ENCODE measurements around the gene ST6GALNAC4.
A peak's percentile ranks its signal among the peaks of the same experiment; 100 is the strongest.

The ST6GALNAC4 gene

DNA sequence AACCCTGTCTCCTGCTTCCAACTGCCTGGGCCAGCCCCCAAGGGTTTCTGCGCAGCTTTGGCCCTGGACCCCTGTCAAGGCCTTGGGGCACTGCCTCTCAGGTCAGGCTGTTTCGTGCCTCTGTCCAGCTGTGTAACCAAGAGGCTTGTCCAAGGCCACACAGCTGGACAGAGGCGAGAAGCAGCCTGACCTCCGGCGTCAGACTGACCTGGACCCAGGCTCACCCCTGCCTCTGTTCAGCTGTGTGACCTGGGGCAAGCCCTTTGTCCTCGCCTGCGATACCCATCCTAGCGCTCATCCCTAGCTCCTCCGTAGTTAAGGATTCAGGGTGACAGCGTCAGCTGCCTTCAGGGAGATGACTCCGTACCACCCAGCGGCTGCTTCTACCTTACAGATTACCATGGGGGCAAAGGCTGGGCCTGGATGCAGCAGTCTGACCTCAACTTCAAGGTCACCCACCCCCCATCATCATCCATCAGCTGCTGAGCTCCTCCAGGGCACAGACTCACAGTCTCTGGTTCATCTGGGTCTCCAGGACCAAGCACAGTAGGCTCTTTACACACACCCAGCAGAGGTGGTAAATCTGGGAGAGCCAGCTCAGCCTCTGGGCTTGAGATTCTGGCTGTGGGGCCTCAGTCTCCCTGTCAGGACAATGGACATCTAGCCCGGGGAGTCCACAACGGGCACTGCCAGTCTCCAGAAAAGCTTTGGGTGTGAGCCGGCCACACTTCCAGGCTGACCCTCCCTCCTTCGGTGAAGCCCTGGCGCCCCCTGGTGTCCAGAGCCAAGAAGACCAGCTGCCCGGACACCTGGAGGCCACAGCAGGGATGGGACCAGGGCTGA lies 47.3 kb downstream of the ST6GALNAC4 start:
- DNase-seq: peak; percentile 55

DNA sequence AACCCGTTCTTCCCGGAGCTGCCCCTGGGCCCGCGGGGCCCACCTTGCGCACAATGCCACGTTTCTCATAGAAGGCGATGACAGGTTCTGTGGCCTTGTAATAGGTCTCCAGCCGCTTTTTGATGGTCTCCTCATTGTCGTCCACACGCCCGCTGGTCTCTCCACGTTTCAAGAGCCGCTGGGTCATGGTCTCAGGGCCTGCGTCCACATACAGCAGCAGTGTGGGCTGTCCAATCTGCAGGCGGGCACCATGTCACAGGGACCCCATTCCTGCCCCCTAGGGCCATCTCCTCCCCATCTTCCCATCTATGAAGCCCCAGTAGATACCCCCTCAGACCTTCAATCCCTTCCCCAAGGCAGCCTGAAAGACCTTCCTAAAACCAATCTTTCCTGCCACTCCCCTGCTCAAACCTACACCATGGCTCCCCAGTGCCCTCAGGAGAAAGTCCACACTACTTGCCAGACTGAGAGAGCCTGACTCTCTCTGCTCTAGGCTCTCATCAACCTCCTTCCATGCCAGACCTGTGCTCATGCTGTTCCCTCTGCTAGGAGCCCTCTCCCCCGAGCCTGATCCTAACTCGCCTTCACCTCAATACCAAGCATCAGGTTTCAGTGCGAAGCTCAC lies 48.5 kb downstream of the ST6GALNAC4 start:
- DNase-seq: no peak

DNA sequence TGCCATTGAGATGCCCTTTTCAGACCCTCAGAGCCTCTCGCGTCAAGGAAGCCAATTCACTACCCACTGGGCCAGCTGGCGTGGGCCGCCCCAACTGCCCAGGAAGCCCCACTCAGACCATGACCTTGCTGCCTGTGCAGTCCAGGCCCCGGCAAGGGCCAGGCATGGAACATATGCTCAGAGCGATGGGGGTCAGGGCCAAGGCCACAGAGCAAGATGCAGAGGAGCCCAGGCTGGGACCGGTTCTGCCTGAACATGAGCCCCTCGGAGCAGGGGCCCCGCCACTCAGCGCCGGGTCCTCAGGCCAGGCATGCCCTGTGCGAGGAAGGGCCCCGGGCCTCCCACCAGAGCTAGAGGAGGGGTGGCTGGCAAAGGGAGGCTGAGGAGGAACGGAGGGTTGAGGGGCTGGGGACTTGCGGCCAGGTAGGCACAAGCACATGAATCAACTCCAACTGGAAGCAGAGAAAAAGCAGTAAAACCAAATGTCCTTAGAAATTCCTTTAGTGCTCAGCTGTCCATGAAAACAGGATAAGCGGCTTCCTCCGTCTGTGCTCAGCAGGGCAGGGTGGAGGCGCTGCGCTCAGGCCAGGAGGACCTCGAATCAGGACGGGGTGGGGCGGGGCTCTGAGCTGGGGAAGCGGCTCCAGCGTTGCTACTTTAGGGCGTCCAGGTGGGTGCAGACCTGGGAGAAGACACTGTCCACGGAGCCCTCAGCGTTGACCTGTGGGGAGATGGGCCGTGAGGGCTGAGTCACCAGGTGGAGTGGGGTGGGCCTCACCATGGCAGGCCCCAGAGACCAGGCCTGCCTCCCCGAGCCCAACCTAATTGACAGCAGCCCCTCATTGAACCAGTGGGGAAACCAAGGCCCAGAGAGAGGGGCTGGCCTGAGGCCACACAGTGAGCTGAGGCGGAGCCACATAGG lies 49.2 kb downstream of the ST6GALNAC4 start:
- DNase-seq: no peak

DNA sequence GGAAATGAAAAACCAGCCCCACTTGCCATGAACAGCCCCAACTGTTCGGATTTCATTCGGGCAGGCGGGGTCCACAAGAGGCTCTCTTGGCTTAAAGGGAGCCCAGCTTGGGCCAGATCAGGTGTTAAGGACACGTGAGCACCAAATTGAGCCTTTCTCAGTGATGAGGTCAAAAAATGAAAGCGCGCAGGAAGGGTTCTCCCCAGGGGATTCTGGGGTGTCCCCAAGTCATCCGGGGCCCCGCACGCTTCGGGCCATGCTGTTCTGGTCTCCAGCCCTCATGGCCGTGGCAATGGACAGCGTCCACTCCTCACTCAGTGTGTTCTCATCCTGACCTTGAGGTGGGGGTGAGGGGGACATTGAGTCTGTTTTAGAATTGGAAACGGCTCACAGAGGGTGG lies 50.3 kb downstream of the ST6GALNAC4 start:
- no peak for DNase-seq

DNA sequence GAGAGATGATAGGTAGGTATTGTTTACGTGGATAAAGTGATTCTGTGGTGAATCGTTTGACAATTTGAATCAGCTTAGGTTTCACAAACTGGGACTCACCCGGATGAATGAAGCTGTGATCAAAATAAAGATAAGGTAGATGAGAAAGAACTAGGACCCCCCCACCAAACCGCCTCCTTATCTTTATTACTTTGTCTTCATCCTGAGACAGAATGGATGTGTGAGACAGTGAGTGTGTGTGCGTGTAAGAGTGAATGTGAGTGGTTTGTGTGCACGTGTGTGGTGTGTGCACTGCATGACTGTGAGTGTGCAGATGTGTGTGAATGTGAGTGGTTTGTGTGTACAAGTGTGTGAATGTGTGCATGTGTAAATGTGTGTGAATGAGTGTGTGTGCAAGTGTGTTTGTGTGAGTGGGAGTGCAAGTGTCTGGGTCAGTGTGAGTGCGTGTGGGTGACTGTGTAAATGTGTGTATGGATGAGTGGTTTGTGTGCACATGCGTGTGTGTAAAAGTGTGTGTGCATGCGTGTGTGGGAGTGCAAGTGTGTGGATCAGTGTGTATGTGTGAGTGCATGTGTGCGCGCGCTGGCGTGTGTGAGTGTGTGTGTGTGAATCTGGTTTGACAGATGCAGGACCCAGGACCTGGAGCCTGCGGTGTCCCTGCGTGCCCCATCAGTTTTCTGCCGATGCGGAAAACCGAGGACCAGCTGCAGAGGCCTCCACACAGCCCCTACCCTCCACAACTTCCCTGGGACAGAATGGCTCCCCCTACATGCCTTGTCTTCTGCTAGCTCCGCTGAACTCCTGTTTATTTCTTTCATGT lies 51.0 kb downstream of the ST6GALNAC4 start:
- no peak for DNase-seq

DNA sequence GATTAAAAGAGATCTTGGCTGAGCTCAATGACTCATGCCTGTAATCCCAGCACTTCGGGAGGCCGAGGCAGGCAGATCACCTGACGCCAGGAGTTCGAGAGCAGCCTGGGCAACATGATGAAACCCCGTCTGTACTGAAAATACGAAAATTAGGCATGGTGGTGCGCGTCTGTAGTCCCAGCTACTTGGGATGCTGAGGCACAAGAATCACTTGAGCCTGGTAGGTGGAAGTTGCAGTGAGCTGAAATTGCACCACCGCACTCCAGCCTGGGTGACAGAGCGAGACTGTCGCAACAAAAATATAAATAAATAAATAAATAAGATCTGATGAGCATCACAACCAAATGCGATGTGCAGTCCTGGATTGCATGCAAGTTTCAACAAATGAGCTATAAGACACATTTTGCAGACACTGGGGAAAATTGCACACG lies 53.6 kb downstream of the ST6GALNAC4 start:
- DNase-seq: no peak

DNA sequence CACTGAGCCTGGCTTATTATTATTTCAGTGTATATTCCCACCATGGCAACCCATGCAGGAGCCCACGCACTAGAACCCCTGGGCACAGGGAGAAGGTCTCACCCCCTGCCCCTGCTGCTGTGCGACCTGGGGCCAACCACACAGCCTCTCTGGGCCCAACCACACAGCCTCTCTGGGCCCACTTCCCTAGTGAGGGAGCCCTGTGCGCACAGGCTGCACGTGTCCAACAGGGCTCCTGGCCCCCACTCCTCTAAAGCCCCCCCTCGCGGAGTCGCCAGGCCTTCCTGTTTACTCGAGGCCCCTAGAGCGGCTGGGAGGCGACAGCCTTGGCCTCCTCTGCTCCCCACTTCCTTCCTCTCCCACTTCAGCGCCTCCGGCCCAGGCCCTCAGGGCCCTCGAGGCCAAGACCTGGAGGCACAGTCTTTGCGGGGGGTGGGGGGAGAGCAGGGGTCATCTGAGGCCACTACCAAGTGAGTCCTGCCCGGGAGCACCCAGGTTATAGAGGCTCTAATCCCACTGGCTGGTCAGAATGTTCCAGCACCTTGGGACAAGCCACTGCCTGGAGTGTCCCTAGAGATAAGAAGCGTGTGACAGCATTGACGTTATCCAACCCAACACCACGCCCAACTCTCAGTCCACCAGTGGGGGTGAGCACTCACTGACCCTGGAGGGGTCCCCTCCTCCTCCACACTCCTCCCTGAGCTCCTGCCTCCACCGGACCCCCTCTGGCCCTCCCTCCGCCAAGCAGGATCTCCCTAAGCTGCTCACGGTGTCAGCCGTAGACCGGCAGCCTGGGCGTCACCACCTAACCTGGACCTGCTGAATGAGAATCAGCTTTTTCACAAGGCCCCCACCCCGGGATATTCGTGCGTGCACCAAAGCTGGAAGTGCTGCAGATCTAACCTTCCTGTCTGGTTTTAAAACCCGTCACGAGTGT lies 54.5 kb downstream of the ST6GALNAC4 start:
- DNase-seq: no peak

DNA sequence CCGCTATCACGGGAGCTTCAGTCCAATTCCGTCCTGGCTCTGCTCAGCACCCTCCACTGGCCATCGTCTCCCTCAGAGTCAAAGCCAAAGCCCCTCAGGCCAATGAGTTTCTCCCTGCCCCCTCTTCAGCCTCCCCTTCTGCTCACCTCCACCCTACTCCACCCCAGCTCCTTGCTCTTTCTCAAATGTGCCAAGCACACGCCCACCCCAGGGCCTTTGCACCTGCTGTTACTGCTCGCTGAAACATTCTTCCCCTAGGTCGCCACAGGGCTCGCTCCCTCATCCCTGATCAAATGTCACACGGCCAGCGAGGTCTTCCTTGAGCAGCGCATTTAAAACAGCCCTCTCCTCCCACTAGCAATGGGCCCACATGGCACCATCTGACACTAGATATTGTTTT lies 56.1 kb downstream of the ST6GALNAC4 start:
- no peak for DNase-seq

DNA sequence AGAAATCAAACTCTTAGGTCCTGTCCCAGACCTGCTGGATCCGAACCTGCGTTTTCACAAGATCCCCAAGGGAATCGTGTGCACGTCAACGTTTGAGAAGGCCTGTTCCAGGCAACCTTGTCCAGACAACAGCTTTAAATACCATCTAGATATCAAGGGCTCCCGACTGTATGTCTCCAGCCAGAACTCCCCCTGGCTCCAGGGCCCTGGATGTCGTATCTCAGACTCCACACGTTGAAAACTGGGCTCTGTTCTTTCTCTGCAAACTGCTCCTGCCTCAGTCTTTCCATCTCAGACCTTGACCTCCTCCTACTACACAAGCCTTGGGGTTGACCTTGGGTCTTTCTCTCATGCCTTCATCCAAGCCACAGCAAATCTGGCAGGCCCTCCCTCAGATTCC lies 56.6 kb downstream of the ST6GALNAC4 start:
- no peak for DNase-seq

DNA sequence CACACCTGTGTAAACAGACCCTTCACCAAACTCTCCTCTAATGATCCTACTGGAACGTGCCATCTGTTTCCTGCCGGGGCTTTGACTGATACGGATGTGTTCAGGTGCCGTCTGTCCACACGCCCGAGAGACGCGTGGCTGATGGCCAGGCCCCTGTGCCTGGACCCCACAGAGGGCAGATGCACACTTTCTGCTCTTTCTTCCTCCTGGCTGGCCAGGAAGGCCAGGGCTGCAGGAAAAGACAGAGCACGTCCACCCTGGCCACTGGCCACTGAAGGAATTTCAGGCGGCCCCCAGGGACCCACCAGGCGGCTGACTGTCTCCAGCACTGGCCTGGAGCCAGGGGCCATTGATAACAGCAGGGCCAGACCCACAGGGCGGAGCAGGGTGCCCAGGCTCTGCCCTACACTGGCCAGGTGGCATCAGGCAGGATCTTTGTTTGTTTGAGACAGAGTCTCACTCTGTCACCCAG lies 58.8 kb downstream of the ST6GALNAC4 start:
- DNase-seq: peak; percentile 27

Measured in NCI-H748 treated with DMSO at 0.1 percent for 48 hours (cell line).